HEK293T (cell line): ENCODE results near the gene ADAMTSL2.

Source experiments
- ARNT ChIP-seq: fragments of 450-650 bp; IDR thresholded peaks from 2 replicates; pipeline ENCODE4 v1.6.1; 2017; ENCODE audit warnings: mild to moderate bottlenecking
- BHLHE40 ChIP-seq: fragments of 450-650 bp; IDR thresholded peaks from 2 replicates; pipeline ENCODE4 v1.6.1; 2016; ENCODE audit warnings: mild to moderate bottlenecking, moderate library complexity, borderline replicate concordance
- ELF4 ChIP-seq: fragments of 450-650 bp; IDR thresholded peaks from 2 replicates; pipeline ENCODE4 v1.6.1; 2017; ENCODE audit warnings: antibody characterized with exemption
- FOXA1 ChIP-seq: fragments of 450-650 bp; IDR thresholded peaks from 2 replicates; pipeline ENCODE4 v1.6.1; 2016; ENCODE audit warnings: mild to moderate bottlenecking
- FOXK2 ChIP-seq: fragments of 450-650 bp; IDR thresholded peaks from 2 replicates; pipeline ENCODE4 v1.6.1; 2016; ENCODE audit warnings: mild to moderate bottlenecking
- NFRKB ChIP-seq: fragments of 450-650 bp; IDR thresholded peaks from 2 replicates; pipeline ENCODE4 v1.6.1; 2016; ENCODE audit warnings: mild to moderate bottlenecking, moderate library complexity
- SP1 ChIP-seq: fragments of 450-650 bp; IDR thresholded peaks from 2 replicates; pipeline ENCODE4 v1.6.1; 2017
- TARDBP ChIP-seq: fragments of 450-650 bp; IDR thresholded peaks from 2 replicates; pipeline ENCODE4 v1.6.1; 2016

- TF ChIP-seq BHLHE40 (no peak), SP1 (no peak), TARDBP (no peak), ARNT (no peak), NFRKB (no peak), FOXA1 (no peak), ELF4 (no peak), FOXK2 (no peak)
These were observed 7.7 kb upstream of the ADAMTSL2 start for GRCh38 chr9:133526721-133527321.
